Testis (tissue), 2 donors: ENCODE results near the gene MSH6.

Experiments
- POLR2A ChIP-seq: fragments of 450-650 bp; IDR thresholded peaks from one replicate; pipeline ENCODE4 v1.6.1; 2017; ENCODE audit warnings: antibody characterized with exemption, mild to moderate bottlenecking, moderate library complexity
- TF ChIP-seq, protein P1 (sequence below), 3 experiments: fragments of 450-650 bp in 2 of 3; fragments of 200-600 bp in 1 of 3; sonication (generic) in 1 of 3; IDR thresholded peaks; one replicate each; pipeline ENCODE4 v1.5.1; 2016 to 2019; ENCODE audit warnings: antibody characterized with exemption in 3 of 3, mild to moderate bottlenecking in 2 of 3, moderate library complexity in 1 of 3

DNA sequence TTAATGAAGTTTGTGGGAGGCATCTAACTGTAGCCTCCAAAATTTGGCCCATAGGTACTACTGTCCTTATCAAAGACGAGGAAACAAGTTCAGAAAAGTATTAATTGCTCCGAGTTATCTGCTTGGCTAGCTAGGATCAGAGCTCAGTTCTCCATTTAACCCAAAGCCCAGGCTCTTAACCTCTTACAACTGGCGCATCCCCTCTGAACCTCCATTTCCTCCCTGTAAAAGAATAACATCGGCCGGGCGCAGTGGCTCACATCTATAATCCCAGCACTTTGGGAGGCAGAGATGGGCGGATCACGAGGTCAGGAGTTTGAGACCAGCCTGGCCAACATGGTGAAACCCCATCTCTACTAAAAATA lies 3.5 kb upstream of the MSH6 start:
- TF ChIP-seq, protein P1, sequence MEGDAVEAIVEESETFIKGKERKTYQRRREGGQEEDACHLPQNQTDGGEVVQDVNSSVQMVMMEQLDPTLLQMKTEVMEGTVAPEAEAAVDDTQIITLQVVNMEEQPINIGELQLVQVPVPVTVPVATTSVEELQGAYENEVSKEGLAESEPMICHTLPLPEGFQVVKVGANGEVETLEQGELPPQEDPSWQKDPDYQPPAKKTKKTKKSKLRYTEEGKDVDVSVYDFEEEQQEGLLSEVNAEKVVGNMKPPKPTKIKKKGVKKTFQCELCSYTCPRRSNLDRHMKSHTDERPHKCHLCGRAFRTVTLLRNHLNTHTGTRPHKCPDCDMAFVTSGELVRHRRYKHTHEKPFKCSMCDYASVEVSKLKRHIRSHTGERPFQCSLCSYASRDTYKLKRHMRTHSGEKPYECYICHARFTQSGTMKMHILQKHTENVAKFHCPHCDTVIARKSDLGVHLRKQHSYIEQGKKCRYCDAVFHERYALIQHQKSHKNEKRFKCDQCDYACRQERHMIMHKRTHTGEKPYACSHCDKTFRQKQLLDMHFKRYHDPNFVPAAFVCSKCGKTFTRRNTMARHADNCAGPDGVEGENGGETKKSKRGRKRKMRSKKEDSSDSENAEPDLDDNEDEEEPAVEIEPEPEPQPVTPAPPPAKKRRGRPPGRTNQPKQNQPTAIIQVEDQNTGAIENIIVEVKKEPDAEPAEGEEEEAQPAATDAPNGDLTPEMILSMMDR (IDR thresholded peaks at IDR 0.05): no peak
- no peak for TF ChIP-seq POLR2A
